ENCODE data around the gene B2M. TPM values are rescaled to one million over a fixed set of nuclear protein-coding genes. Genes with fewer than 3 reads are reported as not detected.
"Not testable (repeated sequence)": the region's sequence is repeated elsewhere in the genome, so short reads cannot be mapped to it uniquely, and the experiment has no call there.

B2M gene
- total RNA-seq, 2 donors from 2014 or later: 1,354 to 2,259 TPM

GRCh38 chr15:44726568-44727484, 15.5 kb downstream of the B2M start:
- peaks cover 0 to 50% of the 10 kb centered on the region in 2 donors for H3K4me1 ChIP-seq
- peak; percentile 70 for DNase-seq (ENCODE audit: low spot score)
- H3K27ac ChIP-seq: peak overlapping the region; percentile 95 to 98

GRCh38 chr15:44727485-44728231, 16.3 kb downstream of the B2M start:
- peaks cover 8% of the 10 kb centered on the region for H3K36me3 ChIP-seq
- TF ChIP-seq, protein P1, sequence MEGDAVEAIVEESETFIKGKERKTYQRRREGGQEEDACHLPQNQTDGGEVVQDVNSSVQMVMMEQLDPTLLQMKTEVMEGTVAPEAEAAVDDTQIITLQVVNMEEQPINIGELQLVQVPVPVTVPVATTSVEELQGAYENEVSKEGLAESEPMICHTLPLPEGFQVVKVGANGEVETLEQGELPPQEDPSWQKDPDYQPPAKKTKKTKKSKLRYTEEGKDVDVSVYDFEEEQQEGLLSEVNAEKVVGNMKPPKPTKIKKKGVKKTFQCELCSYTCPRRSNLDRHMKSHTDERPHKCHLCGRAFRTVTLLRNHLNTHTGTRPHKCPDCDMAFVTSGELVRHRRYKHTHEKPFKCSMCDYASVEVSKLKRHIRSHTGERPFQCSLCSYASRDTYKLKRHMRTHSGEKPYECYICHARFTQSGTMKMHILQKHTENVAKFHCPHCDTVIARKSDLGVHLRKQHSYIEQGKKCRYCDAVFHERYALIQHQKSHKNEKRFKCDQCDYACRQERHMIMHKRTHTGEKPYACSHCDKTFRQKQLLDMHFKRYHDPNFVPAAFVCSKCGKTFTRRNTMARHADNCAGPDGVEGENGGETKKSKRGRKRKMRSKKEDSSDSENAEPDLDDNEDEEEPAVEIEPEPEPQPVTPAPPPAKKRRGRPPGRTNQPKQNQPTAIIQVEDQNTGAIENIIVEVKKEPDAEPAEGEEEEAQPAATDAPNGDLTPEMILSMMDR (IDR thresholded peaks at IDR 0.05): no peak
- DNase-seq (ENCODE audit: low spot score): no peak
- H3K4me3 ChIP-seq: no peak overlapping the region
- peak overlapping the region; percentile 95 to 98 for H3K27ac ChIP-seq
- peaks cover 0 to 53% of the 10 kb centered on the region in 2 donors for H3K4me1 ChIP-seq
- H3K9me3 ChIP-seq: no peaks in the 10 kb centered on the region
- H3K27me3 ChIP-seq: no peaks in the 10 kb centered on the region

More at GRCh38 chr15:44726568-44727484, 15.5 kb downstream of the B2M start:
- Histone ChIP-seq H3K4me3 (peak overlapping the region in 1 of 2 donors; percentile 13), H3K36me3 (peaks cover 4% of the 10 kb centered on the region), H3K9me3 (no peaks in the 10 kb centered on the region), H3K27me3 (no peaks in the 10 kb centered on the region)
- TF ChIP-seq, protein P1 (IDR thresholded peaks at IDR 0.05): no peak

GRCh38 chr15:44728232-44728575, 16.9 kb downstream of the B2M start:
- H3K4me1 ChIP-seq: peaks cover 0 to 53% of the 10 kb centered on the region in 2 donors
- H3K27me3 ChIP-seq; H3K36me3 ChIP-seq; H3K9me3 ChIP-seq; DNase-seq (ENCODE audit: low spot score): not testable (repeated sequence)
- H3K27ac ChIP-seq: peak overlapping the region; percentile 95 to 98
- peak overlapping the region; percentile 68 to 76 for H3K4me3 ChIP-seq

DNA sequence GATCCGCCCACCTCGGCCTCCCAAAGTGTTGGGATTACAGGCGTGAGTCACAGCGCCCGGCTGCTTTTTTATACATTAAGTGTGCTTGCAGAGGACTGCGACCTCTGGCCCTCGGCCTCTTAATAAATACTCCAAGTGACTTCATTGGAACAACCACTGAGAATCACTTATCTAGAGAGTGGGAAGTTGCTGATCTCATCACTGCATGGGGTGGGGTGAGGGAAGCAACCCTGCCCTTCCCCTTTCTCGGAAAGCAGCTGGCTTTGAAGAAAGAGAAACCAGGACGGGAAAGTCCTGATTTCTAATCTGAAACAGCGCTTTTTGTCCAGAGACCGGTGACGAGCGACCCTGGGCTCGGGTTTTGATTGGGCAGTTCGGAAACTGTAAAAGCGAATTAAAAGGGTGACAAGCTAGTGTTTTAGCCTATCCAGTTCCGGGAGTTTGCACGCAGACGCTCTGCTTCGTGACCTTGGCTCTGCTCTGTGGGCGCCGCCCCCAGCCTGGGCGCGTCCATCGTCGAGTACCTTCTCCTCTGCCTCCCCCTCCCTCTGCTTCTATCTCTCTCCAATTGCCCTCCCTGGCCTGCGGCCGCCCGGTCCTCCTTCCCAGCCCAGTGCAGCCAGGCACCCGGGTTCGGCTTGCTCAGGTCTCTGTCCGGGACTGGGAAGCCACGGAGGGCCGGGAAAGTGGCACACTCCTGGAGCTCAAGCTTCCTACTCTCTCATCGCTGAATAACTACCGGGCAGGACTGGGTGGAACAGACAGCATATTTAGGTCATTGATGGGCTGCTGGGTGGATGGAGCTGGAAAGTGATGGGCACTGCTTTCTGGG, 17.5 kb downstream of the B2M start:
- H3K27me3 ChIP-seq: no peaks in the 10 kb centered on the region
- TF ChIP-seq, protein P1 (IDR thresholded peaks at IDR 0.05): no peak
- H3K4me1 ChIP-seq: peaks cover 0 to 53% of the 10 kb centered on the region in 2 donors
- peak; percentile 99 for DNase-seq (ENCODE audit: low spot score)
- peak overlapping the region; percentile 68 to 76 for H3K4me3 ChIP-seq
- no peaks in the 10 kb centered on the region for H3K9me3 ChIP-seq
- H3K27ac ChIP-seq: peak overlapping the region; percentile 95 to 98
- H3K36me3 ChIP-seq: peaks cover 8% of the 10 kb centered on the region

DNA sequence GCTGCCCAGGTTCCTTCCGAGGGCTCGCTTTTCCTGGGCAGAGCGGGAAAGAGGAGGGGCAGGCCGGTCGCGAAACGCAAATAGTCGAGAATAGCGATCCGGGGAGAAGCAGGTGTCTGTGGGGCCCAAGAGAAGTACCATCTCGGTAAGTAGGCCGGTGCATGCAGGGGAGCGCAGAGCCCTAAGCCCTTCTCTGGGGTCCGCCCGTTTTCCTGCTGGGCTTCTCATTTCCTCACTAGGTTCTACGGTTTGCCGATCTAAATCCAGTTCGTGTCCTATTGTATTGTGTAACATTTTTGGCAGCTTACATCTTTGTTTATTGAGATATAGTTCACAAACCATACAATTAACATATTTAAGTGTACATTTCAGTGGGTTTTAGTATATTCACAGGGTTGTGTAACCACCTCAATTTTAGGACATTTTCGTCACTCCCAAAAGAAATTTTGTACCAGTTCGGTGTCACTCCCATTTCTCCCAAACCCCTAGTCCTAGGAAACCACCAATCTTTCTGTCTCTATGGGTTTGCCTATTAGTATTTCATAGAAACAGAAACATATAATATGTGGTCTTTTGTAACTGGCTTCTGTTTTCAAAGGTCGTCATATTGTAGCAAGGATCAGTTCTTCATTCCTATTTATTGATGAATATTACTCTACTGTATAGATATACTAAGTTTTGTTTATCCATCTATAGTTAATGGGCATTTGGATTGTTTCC, 18.3 kb downstream of the B2M start:
- Histone ChIP-seq H3K36me3 (peaks cover 8% of the 10 kb centered on the region), H3K27me3 (no peaks in the 10 kb centered on the region), H3K27ac (peak overlapping the region; percentile 95 to 98), H3K4me1 (peaks cover 0 to 53% of the 10 kb centered on the region in 2 donors), H3K9me3 (no peaks in the 10 kb centered on the region), H3K4me3 (peak overlapping the region; percentile 68 to 76)
- DNase-seq (ENCODE audit: low spot score): no peak
- TF ChIP-seq, protein P1 (IDR thresholded peaks at IDR 0.05): no peak

Data from right atrium auricular region (tissue), 2 donors.